ENCODE data around the gene CALR3.
"Not testable (repeated sequence)": the region's sequence is repeated elsewhere in the genome, so short reads cannot be mapped to it uniquely, and the experiment has no call there.

Gene CALR3

DNA sequence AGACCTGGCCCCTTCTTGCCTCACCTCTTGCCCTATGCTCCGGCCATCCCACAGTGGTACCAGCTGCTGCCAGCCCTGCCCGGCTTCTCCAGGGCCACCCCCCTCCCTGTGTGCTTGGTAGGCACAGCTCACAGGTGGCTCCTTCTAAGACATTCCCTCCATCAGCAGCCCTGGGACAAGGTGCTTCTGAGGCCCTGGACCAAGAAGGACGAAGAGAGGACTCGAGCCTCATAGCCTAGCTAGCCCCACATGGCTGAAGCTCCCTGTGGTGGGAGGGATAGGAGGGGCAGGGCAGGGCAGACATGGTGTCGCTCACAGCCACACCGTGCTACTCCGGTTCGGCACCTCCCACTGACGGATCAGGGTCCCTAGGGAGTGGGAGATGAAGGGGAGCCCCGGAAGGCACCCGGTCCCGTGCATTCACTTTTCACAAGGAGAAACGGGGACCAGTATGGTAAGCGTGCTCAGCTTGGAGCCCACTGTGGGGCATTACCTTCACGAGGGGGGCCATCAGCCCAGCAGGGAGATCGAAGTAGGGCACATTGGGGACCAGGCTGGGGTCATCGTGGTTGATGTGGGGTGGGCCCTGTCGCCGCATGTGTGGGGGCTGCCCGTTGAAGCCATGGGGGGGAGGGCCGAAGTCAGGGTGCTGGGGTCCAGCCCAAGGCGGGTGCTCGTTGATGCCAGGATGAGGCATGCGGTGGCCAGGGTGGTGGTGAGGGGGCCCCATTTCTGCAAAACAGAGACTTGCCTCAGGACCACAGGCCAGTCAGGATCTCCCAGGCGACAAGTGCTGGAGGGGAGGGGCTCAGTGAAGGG, 26.8 kb upstream of the CALR3 start:
- DNase-seq, result no peak

DNA sequence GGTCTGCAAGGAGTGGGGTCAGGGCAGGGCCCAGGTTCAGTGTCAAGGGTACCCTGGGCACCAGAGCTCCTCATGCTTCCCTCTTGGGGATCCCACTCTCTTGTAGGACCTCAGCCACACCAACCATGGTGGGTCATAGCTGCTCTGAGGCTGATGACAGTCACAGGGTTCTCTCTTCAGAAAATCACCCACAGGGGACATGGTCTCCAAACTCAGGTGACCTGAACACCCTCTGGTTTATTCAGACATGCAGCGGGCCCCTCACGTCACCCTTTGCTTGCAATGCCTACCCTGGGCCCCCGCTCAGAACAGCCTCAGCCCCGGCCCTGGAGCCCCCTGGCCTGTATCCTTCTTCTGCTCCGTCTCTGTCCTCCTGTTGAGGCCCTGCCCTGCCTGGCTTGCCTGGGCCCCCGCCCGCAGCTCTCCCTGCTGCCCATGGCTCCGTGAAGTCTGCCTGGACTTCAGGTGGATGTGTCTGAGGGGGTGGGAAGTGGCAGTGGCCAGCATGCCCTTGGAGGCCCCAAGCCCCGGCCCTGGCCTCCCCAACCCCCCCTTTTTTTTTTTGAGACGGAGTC, 25.8 kb upstream of the CALR3 start:
- no peak for DNase-seq

DNA sequence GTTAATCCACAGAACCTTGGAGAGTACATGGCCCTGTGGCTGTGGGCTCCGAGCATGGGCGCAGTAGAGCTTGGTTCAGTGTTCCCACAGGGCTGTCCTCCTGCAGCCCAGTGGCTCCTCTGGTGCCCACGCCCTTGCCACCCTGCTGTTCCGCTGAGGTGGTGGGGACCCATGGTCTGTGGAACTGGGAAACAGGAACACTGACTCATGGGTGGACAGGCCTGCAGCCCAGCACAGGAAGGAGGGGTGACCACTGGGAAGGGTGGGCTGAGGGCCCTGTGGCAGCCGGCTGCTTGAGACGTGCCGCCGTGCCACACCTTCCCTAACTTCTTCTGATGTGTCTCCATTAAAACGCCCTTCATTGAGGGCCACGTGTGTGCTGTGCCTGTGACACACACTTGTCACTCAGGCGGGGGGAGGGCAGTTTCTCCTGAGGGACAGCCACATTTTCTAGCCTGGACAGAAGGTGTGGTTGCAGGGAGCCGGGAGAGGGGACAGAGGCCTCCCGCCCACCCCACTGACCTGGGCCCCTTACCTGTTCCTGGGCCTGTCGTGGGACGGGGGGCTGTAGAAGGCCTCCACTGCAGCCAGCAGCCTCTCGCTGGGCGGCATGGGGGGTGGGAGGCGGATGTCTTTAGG, 25.1 kb upstream of the CALR3 start:
- DNase-seq, result no peak

DNA sequence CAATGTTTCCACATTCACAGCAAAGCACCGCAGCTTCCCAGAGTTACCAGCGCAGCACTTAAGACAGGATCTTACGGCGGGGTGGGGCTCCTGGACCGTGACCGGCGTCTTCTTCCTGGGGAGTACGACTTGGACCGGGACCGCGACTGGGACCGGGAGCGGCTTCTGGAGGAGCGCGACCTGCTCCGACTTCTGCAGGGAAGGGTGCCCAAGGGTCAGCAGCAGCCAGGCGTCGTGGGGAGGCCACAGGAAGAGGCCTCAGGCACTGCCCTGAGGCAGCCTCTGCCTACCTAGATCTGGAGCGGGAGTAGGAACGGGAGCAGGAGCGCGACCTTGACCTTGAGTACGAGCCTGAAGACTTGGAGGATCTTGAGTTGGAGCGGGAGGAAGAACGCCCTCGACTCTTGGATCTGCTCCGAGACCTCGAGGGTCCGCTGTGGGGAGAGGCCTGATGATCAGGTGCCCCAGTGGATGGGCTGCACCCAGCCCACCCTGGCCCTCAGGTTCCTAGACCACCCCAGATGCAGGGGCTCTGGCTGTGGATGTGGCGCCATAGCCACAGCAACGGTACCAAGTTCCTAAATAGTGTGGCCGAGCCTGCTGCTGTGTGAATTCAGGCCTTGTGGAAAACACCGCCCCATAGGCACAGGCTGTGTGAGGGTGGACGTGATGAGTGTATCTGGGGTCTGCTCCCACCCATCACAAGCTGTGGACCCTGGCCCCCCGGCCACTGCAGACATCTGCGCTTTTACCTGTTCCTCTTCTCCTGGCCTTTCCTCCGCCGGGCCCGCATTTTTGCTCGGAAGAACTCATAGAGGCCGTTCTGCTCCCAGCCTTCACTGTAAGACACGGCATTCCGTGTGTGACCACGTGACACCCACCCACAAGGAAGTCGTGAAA, 24.4 kb upstream of the CALR3 start:
- no peak for DNase-seq

DNA sequence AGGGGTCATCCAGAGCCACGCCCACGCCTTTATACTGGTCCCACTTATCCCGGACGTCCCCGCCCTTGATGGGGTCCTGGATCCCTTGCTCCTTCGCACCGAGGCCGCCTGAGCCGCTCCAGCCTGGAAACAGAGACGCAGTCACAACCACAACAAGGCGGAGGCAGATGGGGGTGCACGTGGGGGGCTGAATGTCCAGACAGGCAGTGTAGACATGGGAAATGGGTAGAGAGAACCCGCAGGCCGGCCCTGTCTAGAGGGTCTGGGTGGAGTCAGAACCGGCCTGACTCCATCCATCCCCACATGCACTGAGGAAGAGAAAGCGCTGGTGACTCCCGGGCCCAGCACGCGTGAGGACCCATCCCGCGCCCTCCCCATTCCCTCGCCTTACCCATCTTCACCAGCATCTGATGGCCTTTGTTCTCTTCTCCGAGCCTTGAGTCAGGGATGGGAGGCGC, 23.3 kb upstream of the CALR3 start:
- DNase-seq, result no peak

DNA sequence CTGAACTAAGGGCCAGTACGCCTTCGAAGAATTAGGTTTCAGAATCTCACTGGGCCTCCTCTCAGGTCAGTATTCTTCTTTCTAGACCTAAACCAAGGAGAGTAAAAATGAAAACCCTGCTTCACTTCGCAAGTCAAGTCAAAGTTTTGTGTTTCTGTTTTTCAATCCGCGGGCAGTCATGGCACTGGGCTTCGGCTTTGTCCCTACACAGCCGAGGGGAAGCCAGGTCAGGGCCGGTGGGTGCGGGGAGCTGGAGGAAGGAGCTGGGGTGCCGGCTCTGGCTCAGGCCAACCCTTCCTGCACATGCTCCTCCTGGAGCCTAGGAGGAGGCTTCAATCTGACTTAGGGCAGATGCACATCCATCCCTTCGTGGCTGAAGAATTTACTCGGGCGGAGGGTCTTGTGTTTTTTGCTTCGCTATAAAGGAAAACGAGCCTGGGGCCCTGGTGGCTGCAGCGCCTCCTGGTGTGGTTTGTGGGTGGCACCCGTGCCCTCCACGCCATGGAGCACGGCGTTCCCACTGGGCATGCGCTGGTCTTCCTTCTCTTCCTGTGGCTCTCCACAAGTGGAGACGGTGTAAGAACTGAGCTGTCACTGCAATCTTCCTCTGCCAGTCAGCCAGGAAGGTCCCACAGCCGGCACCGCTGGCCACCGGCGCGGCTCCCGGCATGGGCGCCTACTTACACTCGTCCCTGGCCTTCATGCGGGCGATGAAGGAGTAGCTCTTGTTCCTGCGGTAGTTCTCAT, 22.7 kb upstream of the CALR3 start:
- DNase-seq, result no peak

DNA sequence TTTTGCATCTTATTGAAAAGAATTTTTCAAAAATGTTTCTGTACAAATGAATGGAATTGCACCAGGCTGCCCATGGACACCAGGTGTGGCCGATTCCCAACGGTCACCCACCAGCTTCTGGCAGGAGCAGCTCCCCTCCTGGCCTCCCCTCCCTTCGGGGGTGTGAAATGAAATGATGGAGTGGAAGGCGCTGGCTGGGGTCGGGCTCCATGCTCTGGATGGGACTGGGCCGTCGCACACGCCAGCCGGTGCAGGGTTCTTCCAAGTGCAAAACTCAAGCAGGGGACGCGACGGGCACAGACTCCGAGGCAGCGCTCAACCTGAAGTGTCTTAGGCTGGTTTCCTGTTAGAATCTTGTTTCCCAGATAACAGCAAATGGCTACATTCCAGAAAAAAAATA, 22.1 kb upstream of the CALR3 start:
- no peak for DNase-seq

DNA sequence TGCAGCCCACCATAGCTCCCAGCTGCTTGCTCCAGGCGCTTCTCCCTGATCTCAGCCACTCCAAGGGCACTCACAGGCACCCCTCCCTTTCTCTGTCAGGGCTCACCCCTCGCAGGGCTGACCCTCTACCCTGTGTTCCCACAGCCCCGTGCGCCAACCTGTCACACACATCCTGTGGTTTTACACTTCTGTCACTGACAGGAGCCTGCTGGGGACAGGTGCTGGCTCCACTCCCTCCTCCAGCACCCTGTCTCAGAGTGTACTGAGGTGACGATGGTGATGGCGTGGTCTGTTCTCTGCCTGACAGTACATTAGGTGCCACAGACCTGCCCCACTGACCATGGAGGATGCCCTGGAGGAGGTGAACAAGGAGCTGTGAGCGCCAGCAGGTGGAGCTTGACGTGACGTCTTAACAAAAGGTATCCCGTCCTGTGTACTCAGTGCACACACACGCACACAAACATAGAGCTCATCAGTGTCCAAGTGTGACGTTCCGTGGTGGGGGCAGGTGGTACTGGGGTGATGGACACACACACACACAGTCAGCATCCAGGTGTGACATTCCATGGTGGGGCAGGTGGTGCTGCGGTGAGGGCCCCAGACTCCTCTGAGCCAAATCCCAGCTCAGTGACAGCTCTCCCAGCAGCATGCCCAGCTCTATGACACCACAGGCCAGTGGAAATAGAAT, 21.1 kb upstream of the CALR3 start:
- no peak for DNase-seq

DNA sequence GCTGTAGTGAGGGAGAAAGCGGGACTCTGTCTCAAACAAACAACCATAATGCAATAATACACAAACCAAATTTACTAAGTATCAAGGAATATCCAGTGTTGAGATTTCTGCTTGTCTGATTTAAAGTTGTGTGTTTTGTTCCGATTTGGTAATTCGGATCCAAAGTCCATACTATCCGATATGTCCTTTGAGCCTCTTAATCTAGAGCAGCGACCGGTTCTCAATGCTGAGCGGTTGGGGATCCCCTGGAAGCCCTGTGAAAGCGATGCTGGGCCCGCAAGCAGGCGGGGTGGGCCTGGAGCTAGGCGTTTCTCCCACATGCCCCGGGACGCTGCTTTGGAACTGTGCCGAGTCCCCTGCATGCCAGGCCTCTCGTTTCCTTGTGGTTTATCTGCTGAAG, 20.4 kb upstream of the CALR3 start:
- DNase-seq, result no peak

DNA sequence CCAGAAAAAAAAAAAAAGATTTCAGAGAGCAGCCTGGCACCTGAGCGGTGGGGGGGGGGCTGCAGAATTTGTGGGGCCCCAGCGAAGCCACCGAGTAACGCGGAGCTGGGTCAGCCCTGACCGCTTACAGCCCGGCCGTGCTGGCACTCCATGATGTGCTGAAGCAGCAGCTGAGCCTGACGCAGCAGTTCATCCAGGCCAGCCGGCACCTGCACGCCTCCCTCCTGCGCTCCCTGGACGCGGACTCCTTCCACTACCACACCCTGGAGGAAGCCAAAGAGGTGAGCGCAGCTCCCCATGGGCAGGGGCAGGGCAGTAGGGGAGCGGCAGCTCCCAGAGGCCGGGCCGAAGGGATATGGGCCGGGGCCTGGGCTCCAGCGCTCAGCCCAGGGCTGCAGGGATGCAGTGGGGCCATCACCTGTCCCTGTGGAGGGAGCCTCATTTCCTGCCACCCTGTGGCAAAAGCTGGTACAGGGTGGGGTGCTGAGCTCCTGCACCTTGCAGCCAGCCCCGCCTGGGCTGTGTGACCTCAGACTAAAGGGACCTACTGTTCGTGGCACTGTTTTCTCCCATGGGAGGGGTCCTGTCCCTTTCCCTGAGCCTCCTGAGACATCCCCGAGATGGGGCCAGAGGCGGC, 18.5 kb upstream of the CALR3 start:
- no peak for DNase-seq

DNA sequence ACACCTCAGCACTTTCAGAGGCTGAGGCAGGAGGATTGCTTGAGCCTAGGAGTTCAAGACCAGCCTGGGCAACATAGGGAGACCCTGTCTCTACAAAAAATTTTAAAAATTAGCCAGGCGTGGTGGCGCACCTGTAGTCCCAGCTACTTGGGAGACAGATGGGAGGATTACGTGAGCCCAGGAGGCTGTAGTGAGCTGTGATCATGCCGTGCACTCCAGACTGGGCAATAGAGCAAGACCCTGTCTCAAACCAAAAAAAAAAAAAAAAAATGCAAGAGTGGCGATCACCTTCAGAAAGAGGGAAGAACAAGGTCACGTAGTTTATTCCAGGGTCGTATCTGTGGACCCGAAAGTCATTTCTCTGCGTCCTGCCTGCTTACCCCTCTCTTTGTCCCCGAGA, 16.6 kb upstream of the CALR3 start:
- DNase-seq, result not testable (repeated sequence)

DNA sequence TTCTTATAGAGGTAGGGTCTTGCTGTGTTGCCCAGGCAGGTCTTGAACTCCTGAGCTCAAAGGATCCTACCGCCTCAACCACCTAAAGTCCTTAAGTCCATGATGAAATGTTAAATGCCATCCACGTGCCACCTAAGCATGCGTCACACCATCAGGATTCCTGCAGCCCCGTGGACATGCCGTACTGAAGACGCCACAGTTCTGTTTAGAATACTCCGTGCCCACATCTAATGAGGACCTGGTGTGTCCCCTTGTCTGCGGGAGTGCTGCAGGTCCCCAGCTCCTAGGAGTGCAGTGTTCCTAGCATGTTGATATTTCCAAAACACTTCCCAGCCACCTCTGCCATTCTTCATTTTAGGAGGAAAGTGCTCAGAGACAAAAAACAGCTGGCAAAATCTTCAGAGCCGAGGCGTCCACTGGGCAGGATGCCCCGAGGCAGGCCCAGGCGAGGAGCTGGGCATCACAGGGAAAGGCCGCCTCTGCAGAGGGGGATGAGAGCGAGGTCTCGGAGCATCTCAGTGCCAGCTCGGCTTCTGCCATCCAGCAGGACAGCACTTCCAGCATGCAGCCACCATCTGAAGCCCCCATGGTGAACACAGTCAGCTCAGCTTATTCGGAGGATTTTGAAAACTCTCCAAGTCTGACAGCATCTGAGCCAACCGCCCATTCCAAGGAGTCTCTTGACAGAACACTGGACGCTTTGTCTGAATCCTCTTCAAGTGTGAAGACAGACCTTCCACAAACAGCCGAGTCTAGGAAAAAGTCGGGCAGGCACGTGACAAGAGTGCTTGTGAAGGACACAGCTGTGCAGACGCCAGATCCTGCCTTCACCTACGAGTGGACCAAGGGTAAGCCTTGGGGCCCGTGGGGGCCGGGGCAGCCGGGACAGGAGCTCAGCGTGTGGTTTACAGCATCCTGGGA, 13.4 kb upstream of the CALR3 start:
- no peak for DNase-seq

DNA sequence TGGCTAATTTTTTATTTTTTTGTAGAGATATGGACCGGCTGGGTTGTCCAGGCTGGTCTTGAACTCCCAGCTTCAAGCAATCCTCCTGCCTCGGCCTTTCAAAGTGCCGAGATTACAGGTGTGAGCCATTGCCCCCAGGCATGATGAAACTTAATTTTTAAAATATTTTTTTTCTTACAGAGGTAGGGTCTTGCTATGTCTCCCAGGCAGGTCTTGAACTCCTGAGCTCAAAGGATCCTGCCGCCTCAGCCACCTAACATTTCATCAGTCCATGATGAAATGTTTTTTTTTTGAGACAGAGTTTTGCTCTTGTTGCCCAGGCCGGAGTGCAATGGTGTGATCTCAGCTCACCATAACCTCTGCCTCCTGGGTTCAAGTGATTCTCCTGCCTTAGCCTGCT, 12.6 kb upstream of the CALR3 start:
- no peak for DNase-seq

DNA sequence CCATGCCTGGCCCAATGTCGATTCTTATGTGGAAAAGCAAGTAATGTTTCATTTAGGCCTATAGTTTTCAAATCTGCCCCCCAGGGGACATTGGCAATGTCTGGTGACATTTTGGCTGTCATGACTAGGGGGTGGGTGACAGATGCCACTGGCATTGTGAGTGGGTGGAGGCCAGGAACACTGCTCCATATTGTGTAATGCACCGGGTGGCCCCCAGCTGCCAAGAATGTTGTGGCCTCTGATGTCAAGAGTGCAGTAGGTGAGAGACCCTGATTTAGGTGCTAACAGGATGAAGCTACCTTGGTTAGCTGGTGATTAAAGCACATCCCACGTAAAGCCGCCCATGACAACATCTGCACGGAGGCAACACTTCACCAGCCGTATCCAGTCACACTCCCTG, 11.0 kb upstream of the CALR3 start:
- no peak for DNase-seq

DNA sequence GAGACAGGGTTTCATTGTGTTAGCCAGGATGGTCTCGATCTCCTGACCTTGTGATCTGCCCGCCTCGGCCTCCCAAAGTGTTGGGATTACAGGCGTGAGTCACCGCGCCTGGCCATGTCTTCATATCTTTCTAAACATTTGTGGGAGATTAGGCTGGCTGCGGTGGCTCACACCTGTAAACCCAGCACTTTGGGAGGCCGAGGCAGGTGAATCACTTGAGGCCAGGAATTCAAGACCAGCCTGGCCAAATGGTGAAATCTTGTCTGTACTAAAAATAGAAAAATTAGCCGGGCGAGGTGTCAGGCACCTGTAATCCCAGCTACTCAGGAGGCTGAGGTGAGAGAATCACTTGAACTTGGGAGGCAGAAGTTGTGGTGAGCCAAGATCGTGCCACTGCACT, 10.2 kb upstream of the CALR3 start:
- DNase-seq, result not testable (repeated sequence)

DNA sequence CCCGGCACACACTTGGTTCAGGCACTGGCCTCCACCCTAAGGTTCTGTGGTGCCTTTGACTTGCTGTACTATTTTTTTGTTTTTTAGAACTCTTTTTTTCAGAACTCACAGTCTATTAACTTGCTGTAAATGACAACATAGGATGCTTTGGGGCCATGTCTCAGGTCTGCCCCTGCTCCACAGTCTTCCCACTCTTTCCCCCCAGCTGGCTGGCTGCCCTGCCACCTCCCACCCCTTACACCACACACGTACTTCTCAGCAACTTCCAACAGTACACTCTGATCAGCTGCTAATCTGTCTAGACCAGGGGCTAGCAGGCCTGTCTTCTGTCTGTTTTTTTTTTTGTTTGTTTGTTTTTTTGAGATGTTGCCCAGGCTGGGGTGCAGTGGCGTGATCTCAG, 8.3 kb upstream of the CALR3 start:
- no peak for DNase-seq

DNA sequence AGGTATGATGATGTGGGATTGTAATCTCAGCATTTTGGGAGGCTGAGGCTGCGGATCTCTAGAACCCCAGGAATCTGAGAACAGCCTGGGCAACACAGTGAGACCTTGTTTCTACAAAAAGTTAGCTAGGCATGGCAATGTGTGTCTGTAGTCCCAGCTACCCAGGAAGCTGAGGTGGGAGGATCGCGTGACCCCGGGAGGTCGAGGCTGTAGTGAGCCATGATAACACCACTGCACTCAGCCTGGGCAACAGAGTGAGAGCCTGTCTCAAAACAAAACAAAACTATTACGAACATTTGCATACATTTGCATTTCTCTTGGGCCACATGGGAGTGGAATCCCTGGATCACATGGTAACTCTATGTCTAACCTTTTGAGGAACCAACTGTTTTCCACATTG, 1.9 kb upstream of the CALR3 start:
- DNase-seq, result no peak

DNA sequence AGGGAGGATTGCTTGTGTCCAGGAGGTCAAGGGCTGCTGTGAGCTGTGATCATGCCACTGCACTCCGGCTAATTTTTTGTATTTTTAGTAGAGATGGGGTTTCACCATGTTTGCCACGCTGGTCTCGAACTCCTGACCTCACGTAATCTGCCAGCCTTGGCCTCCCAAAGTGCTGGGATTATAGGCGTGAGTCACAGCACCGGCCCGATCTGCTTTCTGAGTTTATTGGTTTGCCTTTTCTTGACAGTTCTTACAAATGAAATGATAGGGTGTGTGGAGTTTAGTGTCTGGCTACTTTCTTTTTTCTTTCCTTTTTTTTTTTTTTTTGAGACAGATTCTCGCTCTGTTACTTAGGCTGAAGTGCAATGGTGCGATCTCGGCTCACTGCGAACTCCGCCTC, 1.1 kb upstream of the CALR3 start:
- no peak for DNase-seq

DNA sequence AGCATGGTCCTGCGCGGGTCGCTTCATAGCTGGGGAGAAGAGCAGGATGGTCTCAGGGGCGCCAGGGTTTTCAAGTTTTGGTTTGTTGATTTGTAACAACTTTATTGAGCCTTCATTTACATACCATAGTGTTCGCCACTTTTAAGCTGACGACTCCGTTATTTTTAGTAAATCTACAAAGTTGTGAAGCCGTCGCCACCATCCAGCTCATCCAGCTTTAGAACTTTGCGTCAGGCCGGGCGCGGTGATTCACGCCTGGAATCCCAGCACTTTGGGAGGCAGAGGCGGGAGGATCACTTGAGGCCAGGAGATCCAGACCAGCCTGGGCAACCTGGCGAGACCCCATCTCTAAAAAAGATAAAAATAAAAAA, 631 bp upstream of the CALR3 start:
- no peak for DNase-seq

DNA sequence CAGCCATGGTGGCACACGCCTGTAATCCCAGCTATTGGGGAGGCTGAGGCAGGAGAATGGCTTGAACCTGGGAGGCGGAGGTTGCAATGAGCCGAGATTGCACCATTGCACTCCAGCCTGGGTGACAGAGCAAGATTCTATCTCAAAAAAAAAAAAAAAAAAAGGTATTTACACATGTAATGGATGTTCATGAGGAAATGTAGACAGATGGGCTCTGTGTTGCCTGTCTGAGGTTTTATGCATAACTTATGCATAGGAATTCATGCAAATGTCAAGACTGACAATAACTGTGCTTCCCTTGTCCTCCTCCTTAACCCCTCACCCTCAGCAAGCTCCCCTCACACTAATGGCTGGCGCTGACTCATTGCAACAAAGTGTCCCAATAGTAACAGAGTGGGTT, 9.5 kb downstream of the CALR3 start:
- DNase-seq, result not testable (repeated sequence)

Measured in central memory CD4-positive, alpha-beta T cell (primary cell).